AG04449 (cell line): ENCODE results near the gene KCNQ1.

ENCODE experiments used
- CTCF ChIA-PET: fragments of 350-600 bp; formaldehyde crosslinking; extraction: SDS; loops from one replicate; lab custom pipeline; 2021; ENCODE audit warnings: antibody characterized with exemption; lab: Yijun Ruan, JAX
- POLR2A ChIA-PET: fragments of 400-600, 350-600 bp; formaldehyde crosslinking; extraction: SDS; loops from one replicate; lab custom pipeline; 2020; ENCODE audit warnings: antibody characterized with exemption, inconsistent platforms; lab: Yijun Ruan, JAX
- DNase-seq: peaks from one replicate; pipeline ENCODE4 v3.0.0-alpha.2; 2010; ENCODE audit warnings: low read depth, low spot score
- H3K4me3 ChIP-seq: 2 replicates; pipeline ENCODE4 v1.5.1; 2011; ENCODE audit warnings: low read depth, mild to moderate bottlenecking, control low read depth, low read length
- TF ChIP-seq, protein P1 (sequence below): IDR thresholded peaks from one replicate; pipeline ENCODE4 v1.5.1; 2011; ENCODE audit warnings: mild to moderate bottlenecking, moderate library complexity, low read length, control low read depth, inconsistent platforms; ENCODE audit not compliant: insufficient read depth; ENCODE audit errors: missing control alignments

KCNQ1 gene

DNA sequence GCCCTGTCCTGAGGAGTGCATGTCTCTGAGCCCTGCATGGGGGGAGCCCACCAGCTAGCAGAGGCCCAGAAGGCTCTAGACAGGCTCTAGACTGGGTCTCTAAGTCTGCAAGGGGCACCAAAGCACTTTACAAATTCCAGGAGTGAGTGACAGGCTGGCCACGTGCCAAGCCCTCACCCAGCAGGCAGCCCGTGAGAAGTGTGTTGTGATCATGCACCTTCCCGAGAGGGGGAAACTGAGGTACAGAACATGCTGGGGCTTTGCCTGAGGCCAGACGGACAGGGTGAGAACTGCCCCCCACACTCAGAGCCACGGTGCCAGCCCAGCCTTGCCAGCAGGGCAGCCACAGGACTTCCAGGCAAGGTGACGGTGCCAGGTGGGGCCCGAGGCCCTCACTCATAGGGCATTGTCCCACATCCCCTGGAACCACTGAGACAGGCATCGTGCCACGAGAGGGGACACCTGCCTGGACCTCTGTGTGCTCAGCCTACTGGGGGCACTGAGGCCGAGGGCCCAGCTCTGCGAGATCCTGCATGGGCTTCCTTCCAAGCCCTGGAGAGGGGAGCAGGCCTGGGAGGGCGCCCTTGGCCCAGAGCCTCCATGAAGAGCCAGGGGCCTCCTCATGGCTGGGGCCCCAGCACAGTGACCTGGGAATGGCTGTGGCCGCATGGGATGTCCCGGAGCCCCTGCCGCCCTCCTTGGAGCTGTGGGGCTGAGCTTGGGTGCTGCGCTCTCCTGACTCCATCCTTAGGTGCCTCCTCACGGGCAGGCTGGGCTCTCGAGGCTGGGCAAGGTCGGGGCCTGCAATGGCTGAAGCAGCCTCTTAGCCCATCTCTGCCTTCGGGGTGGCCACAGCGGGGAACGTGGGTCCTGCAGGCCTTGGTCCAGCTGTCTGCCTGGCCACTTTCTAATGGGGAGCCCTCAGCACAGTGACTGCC lies 133.5 kb downstream of the KCNQ1 start:
- DNase-seq = no peak

DNA sequence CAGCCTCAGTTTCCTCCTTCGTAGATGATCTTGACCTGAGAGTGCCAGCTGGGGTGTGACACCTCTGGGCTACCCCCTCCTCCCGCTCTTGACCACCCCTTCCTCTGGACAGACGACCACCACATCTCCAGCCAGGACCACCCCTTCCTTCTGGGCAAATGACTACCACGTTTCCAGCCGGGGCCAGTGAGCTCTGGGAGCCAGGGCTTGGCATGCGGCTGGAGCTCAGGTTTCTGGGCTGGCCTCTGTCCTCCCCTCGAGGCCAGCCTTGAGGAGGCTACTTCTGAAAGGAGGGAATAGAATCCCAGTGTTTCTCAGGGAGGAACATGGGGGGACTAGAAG lies 134.1 kb downstream of the KCNQ1 start:
- CTCF ChIA-PET = no interaction called here
- TF ChIP-seq, protein P1, sequence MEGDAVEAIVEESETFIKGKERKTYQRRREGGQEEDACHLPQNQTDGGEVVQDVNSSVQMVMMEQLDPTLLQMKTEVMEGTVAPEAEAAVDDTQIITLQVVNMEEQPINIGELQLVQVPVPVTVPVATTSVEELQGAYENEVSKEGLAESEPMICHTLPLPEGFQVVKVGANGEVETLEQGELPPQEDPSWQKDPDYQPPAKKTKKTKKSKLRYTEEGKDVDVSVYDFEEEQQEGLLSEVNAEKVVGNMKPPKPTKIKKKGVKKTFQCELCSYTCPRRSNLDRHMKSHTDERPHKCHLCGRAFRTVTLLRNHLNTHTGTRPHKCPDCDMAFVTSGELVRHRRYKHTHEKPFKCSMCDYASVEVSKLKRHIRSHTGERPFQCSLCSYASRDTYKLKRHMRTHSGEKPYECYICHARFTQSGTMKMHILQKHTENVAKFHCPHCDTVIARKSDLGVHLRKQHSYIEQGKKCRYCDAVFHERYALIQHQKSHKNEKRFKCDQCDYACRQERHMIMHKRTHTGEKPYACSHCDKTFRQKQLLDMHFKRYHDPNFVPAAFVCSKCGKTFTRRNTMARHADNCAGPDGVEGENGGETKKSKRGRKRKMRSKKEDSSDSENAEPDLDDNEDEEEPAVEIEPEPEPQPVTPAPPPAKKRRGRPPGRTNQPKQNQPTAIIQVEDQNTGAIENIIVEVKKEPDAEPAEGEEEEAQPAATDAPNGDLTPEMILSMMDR = no peak
- DNase-seq = no peak
- POLR2A ChIA-PET = no interaction called here
- H3K4me3 ChIP-seq = no peak overlapping the region

More for the DNA sequence above, 133.5 kb downstream of the KCNQ1 start:
- ChIA-PET CTCF (no interaction called here), POLR2A (no interaction called here)
- H3K4me3 ChIP-seq = no peak overlapping the region
- TF ChIP-seq, protein P1 = no peak

DNA sequence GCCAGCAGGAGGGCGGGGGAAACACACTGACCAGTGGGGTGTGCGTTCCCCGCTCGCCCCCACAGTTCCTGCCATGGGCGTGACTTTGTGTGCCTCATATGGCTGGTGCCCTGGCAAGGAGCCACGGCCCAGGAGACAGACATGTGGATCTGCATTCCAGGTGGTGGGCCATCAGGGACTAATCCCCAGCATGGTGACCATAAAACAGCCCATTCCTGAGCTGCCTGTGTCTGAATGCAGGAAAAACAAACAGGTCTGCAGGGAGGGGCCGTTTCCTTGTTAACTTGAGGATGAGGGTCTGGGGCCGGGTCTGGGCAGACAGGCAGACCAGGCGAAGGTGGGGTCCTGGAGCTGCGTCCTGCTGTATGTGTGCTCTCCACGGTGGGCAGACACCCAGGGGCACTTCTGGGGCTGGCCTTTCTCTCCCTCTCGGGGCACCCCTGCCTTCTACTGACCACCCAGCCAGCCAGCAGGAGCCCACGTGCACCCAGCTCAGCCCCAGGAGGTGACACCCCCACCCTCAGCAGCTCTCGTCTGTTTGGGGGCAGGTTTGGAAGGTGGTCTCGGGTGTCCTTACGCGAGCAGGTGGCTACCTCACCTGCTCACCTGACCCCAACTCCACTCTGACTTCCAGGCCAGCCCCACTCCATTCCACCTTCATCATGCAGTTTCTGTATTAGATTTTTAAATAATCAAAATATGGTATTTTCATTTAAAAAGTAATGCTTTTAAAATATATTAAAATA lies 134.7 kb downstream of the KCNQ1 start:
- DNase-seq = no peak
- ChIA-PET POLR2A (no interaction called here), CTCF (no interaction called here)
- H3K4me3 ChIP-seq = no peak overlapping the region
- TF ChIP-seq, protein P1 = no peak

DNA sequence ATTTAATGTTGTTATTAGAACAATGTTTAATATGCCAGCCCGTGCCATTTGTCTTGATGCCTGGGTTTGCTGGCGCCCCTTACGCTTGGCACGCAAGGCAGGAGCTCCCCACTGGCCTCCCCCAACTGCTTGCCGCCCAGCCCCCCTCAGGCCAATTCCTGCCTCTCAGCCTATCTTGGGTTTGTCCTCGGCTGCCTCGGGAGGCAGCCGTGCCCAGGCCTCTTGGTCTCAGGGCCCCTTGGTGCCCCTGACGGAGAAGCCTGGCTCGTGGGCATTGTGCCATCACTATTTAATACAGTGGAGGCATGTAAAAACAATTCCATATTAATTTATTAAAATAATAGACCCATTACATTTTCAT lies 135.2 kb downstream of the KCNQ1 start:
- no peak for DNase-seq
- TF ChIP-seq, protein P1 = no peak
- no peak overlapping the region for H3K4me3 ChIP-seq
- POLR2A ChIA-PET = no interaction called here
- CTCF ChIA-PET = no interaction called here

DNA sequence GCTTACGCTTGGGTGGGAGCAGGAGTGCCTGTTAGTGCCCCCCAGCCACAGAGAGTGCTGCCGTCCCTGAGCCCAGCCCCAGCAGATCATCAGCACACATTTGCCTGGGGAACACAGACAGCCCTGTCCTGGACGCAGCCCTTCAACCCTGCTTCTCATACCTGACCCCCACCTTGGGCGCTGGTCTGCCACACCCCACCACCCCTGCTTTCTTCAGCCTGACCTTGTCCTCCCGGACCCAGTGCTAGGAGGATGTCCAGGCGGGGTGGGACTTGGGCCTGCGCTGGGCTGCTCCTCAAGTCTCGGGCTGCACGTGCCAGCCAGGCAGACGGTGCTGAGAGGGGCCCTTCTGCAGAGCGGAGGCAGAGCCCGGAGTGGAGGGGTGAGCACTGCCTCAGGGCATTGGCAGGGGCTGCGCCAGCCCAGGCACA lies 135.8 kb downstream of the KCNQ1 start:
- no peak for DNase-seq
- no peak overlapping the region for H3K4me3 ChIP-seq
- TF ChIP-seq, protein P1 = no peak
- POLR2A ChIA-PET = no interaction called here
- CTCF ChIA-PET = no interaction called here
